Measurements from ENCODE around the gene TENM4.

Gene TENM4

DNA sequence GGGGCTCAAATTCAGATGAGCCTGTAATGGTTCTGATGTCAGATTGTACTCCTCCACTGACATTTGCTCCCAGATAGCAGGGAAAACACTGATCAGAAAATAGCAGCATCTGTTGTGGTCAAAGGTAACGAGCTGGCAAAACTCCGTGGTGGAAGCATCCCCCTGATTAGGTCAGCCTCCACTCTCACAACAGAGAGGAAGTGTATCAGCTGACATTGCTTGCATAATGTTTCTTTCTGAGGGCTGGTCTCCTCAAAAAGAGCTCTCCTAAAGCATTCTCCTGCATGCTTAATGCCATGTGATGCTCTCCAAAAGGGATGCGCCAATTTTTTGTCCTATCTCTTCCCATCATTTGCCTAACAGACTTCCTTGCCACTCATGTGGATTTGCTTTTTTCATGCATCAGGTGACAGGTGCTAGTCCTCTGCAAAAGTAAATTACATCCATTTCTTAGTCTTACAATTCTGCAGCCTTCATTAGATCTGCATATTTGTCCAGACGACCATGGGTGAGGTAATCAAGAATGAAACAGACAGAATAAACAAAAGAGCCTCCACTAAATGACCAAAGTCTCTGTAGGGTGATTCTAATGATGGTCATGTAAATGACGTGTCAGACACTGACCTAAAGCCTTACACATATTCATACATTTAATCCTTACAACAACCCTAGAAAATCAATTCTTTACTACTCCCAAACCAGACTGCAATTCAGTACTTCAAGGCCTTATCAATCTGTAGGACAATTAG, 6.4 kb upstream of the TENM4 start:
- DNase-seq, result no peak

DNA sequence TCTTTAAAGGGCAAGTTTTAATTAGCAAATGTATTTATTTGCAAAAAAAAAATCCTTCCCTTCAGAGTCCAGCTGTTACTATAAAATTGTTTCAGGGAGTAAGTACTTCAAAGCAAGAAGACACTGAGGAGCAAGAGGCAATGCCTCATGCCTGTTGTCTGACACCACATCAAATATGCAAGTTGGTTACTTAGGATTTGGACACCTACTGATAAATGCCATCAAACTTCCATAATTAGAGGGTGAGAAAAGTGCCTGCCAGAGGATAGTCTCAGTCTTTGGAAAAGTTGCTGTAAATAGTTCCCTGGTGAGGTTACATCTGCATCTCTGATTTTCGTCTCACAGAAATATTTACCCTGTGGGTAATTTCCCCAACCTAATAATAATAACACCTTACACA, 4.1 kb upstream of the TENM4 start:
- no peak for DNase-seq

DNA sequence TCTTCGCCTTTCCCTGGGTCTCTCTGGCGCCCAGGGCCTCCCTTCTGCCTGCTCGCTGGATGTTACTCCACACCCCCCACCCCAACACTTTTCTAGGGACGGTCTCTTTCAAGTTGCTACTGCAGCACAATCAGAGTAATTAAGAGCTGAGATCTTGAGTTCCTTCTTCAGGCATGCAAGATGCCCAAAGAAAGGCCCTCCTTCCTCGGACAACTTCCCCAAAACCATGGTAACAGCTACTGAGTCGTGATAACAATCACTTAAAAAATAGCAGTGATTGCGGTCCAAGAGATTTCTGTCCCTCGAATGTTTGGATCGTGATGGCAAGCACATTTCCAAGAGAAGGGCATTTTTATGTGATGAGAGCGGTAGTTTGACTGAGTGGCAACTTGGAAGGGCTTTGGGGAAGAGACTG, 638 bp upstream of the TENM4 start:
- no peak for DNase-seq

DNA sequence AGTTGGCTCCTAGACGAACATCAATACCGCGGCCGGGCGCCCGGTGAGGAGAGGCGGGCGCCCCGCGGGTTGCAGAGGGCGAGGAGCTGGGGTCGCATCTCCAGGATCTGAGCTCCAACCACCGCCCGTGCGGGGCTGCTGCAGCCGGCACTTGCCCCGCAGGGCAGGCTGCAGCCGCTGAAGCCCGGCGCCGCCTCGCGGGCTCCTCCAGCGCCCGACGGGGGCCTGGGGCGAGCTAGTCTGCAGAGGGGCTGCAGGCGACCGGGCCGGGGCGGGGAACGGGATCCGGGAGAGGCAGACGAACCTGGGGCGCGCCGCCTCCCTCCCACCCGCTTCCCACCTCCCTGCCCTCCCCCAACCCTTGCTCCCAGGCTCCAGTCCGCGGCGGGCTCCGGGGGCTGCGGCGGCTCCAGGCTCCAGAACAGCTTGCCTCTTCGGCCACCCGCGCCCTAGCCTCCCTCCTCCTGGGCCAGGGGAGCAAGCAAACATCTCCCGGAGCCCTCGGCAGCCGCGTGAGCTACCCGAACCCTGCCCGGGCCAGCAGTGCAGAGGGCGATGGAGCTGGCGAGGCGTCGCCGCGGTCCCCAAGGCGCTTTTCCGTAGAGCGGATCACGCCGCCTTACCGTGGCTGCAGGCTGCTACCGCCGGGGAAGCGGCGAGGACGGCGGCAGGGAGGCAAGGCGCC, 802 bp downstream of the TENM4 start:
- peak; percentile 14 for DNase-seq

DNA sequence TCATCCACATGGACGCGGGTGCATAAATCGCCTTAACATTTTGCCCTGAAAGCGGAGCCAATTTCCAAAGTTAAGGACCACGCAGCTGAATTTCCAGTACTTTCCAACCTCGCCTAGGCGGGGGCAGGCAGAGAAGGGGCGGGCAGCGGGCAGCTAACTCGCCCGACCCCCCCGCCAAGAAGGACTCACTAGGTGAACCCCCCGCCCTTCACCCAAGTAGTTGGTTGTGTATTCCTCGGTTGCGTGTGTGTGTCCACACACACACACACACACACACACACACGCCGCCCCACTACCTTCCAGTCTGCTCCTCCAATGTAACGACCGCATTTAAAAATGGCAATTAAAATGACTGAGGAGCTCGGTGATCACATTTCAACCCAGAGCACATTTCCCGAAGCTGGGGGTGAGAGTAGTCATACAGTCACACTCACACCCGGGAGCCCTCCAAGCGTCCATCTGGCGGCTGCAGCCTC, 1.4 kb downstream of the TENM4 start:
- DNase-seq, result no peak

DNA sequence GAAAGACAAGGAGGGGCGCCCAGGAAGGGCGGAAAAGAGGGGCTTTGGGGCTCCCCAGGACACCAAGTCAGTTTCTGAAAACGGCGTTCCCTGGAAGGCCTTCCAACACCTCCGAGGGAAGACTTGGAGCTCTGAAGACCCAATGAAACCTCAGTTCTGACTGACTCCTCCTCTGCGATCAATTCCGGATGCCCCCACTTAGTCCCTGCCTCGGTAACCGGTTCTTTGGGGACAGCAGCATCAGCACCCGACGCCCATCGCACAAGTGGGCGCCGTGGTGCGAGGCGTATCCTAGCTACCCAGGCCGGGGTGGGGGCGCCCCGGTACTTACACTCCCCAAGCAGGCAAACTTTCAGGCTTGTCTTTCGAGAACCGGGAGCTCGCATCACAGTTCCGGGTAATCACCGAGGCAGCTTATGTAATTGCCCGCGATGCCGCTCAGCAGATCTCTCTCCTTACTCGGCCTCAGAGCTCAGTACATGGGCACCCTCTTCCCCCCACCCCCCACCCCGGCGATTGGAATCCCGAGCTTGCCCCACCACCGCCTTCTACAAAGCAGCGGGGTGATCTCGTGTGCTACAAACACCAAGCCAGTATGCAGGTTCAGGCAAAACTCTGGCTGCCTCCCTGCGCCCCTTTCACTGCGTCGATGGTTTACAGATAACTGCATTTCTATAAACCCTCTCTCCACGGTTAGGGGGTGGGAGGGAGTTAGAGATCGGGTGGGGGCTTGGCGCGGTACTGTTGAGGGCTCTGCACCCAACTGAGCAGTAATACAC, 2.0 kb downstream of the TENM4 start:
- no peak for DNase-seq

DNA sequence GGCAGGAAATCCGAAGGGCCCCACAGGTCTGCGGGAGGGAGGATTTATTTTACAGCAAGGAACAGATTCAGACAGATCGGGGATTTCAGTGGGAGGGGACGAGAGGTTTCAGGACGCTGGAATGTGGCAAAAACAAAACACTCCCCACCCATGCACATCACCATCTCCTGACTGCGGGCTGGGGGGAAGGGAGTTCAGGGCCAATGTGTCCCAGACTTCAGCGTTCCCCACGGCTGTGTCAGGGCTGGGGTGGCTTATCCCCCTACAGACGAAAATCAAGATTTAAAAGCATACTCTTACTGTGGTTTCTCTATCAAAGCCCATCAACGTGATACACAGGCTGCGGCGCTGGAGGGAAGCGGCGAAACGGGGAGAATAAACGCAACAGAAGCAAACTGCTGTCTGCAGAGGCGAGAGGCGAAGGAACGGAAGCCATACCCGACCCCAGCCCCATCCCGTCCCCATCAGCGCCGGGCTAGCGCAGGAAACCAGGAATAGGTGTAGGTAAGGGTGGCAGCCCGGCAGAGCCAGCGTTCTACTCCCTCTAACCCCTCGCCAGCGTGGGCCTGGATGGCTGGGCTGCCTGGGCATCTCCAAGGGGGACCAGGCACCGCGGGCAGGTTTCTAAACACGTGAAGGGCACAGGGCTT, 2.7 kb downstream of the TENM4 start:
- no peak for DNase-seq

DNA sequence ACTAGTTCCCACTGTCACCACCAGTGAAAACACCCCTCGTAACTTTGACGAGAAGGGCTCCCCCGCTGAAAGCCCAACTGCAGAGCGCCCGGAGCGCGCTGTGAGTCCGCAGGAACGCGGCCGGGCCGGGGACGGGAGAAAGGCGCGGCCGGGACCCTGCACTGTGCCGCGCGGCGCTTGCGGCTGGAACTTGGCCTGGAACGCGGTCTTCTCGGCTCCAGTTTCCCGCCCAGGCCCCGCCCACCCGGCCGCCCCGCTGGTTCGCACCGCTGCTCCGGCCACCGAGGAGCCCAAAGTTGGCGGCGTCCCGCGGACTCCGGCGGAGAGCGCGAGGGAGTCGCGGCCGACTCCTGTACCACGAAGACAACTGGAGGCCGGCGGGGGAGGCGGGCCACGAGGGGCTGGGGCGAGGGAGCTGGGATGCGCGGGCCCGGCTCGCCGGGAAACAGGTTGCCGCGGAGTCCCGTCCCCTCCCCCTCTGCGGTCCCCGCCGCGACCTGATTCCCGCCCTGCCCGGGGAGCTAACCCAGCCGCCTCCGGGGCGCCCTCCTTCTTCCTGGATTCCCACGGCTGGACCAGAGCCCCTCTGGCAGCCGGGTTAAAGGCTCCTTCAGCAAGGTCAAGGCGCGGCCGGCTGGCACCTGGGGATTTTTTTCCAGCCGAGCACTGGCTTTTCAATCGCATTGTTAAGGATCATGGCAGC, 3.4 kb downstream of the TENM4 start:
- no peak for DNase-seq

DNA sequence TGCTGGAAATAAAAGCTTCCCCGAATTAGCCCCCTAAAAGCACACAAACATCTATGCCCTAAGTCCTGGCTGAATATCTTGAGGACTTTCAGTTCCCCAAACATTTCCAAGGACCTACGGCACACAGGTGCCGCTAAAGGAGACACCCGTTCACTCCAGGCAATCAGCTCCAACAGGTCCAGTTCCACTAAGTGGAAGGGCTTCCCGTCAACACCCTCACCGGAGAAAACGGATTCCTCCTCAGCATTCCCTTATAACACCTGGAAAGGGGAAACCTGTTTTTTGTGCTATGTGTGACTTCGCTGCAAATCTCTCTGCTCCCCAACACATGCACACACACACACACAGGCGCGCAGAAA, 3.9 kb downstream of the TENM4 start:
- DNase-seq, result no peak

DNA sequence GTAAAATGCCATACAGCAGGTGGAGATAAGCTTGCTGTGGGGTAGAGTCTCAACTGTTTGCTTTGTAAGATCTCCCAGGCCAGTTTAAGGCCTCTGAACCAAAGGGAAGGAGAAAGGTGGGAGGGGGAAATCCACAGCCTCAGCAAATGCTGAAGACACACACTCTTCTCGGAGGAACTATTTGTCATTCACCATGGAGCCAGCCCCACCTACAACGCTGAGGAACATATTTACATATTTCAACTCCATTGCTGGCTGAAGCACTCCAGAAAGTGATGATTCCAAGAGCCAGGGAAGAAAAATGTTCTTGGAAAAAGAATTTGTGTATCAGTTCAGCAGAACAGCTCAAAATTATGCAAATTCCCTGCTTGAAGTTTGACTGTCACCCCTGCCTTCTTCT, 6.5 kb downstream of the TENM4 start:
- DNase-seq, result no peak

DNA sequence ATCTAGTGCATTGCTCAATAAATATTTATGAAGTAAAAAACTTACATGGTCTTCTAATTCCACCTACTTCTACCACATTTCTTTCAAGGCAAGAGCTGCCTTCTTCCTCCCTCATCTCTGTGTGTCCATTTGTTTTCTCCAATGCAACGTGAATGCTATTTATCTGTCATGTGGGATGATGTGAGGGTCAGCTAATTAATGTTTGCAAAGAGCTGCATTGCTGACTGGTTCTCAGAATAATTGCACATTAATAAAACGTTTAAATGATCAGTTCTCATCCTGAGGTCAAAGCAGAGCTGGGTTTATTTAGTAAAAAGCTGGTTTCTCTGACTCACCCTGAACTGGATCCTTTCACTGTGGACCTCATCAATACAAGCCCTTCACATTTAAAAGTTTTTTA, 8.7 kb downstream of the TENM4 start:
- no peak for DNase-seq

DNA sequence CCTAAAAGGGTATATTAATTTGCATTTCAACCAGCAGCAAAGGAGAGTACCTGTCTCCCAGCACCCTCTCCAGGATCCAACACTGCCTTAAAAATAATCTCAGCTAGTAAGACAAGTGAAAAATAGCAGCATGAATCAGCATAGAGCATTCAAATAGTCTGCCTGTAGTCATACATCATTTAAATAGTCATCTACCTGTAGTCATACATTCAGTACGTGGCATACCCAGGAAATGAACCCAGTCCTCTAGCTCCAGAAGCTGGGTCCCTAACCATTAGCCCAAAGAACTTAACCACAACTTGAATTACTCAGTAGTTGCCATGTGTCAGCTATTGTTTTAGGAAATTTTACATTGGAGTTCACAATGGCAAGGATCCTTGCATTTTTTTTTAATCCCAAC, 9.3 kb downstream of the TENM4 start:
- DNase-seq, result no peak

DNA sequence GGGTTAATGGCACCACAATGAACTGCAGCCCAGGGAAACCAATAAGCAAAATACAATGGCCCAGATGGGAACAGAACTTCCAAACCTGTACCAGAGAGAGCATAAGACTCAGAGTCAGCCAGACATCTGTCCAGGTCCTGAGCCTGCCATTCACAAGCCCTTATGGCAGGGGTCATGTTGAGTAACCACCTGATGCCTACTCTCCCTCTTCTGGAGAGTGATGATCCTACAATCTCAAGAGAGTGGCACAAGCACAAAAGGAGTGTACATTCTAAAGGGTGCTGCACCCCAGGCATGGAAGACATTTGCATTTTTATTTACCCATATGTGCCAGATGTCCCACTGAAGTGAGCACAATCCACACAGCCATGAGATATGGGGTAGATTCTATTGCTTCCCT, 10.6 kb downstream of the TENM4 start:
- no peak for DNase-seq

DNA sequence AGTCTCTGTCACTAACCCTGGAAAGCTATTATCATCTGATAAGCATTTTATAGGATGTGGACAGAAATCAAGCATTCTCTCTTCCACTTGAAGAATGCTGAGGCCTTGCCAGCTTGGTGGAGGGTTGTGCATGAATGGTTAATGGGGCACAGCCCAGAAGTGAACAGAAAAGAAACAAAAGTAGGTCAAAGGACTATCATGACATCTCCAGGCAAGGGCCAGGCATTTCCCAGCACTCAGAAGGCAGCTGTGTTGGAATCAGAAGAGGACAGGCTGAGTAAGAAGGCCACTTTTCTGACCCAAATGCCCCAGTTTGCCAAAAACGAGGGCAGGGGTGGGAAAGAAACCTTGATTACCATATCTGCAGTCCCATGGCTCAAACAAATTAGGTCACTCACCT, 12.4 kb downstream of the TENM4 start:
- no peak for DNase-seq

DNA sequence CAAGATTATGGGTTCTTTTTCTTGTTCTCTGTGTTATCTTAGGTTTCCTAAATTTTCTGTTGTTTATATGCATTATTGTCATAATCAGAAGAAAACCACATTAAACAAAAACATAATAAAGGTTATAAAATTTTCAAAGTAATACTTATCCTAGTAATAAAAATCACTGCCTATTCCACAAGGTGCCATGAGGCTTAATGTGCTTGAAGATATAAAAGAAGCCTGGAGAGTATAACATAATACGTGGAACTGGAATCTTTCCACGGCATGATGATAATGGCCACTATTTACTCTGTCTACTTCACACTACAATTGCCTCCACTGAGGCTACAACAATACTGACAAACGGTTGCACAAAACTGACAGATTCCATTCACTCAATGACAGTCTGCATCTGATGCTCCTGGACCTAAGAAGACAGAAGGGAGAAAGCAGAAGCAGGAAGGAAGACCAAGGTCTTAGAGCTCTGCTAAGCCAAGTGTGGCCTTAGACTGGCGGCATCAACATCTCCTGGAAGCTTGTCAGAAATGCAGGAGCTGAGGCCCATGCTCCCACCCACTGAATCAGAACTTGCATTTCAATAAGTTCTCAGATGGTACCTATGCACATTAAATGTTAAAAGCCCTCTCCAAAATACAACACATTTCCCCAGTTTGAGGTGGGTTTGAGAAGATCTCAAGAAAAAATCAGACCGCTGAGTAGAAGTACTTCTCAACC, 13.1 kb downstream of the TENM4 start:
- DNase-seq, result no peak

DNA sequence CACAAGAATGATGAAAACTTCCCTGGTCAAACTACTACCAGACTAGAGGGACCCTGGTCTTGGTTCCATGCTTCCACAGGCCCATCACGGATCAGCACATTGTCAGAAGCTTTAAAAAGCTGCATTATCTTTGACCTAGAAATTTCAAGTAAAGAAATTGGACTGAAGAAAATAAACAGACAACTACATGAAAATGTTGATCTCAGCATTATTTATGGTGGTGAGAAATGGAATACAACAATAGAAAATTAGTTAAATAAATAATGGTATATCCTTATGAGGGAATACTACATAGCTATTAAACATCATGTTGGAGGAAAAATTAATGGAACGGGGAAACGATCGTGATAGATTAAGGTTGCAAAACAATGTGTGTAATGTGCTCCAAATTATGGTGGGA, 13.7 kb downstream of the TENM4 start:
- DNase-seq, result no peak

DNA sequence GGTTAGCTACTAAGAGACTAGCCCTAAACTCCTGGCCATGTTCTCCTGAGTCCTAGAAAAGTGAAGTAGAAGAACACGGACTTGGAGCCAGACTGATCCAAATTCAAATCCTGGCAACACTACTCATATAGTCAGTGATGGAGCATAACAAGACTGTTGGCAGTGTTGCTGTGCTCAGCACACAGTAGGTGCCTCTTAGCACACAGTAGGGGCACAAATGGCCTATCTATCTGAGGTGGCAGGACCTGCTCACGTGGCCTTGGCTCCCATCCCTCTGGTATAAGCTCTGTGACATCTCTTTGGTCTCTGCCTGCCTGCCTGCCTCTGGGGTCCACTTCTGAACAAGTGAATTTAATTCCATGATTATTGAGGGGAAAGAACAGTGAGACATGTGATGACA, 15.4 kb downstream of the TENM4 start:
- no peak for DNase-seq

DNA sequence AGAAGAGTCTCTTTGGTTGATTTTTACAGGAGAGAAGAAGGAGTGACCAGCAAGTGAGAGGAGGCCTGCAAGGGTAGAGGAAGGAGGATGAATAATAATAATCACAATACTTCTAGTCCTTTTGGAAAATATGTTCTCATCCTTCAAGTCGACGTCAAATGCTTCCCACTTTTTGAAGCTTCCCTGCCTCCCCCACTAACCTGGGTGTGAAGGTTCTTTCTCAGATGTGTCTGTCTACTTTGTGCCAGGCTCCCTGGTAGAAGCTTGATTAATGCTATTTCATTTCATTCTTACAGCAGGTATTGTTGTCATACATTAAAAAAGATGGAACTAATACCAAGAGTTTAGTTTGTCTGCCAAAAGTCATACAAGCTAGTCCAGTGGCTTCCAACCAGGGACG, 17.1 kb downstream of the TENM4 start:
- DNase-seq, result no peak

DNA sequence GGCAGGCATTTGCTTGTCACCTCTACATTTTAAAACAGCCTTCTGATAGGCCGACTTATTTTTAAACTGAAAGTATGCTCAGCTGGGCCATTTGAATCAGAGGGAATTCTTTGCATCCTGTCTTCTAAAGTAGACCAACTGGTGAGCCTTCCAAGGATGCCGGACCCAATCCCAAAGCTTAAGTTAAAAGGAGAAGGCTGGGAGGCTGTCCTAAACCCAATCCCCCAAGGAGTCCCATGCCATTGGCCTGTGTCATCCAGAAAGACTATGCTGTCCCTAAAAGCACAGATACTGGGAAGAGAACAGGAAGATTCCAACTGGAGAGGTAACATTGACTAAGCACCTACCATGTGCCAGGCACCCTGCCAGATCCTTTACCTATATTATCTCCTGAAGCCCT, 18.0 kb downstream of the TENM4 start:
- no peak for DNase-seq

DNA sequence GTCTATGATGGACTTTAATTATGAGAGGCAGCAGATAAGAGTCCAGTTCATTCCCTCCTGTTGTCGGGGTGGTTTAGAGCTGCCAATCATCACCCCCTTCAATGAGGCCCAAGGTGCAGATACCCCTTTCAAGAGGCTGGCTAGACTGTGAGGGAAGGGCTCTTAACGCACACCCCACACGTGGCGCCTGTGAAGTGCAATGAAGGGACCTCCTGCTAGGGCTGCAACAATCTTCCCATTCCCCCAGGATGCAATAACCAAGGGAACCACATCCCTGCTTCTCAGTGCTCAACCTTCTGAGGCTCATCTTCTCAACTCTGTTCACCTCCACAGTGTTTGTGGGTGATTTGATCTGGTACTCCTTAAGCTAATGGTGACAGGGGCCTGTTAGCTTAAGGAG, 19.0 kb downstream of the TENM4 start:
- DNase-seq, result no peak

DNA sequence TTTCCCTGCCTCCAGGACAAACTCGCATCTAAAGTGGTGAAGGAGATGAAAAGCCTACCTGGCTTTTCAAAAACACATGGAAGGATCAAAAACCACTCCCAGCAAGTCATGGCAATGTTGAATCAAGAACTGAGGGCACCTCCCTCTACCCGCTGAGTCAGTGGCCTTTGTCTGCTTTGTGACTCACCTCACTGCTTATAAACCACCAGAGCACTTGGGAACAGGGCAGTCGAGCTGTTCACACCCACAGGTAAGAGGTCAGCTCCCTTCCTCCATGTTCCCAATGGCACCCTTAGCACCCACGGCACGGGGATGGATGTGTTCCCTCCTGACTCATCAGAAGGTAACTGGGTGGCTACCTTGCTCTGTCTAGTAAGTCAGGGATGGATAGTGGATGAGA, 21.7 kb downstream of the TENM4 start:
- DNase-seq, result no peak

DNA sequence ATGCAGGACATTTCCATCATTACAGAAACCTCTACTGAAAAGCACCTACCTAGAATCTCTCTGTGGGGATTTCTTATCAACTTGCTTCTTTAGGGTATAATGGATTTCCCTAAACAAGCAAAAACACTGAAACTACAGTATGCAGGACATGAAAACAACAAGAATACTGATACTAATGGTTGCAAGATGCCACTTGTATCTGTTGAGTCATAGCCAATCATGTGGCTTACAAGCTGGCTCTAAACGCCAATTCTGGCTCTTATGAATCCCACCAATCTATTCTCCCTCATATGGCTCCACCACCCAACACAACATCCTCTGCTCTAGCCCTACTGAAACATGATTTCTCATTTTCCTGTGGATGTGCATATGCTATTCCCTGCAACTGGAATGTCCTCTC, 22.6 kb downstream of the TENM4 start:
- DNase-seq, result no peak

Measured in RPMI8226 (cell line).